RWPE1 (cell line): Measurements from ENCODE around the gene NINJ1.

ENCODE experiments used
- CTCF ChIA-PET: fragments of 350-600 bp; sonication (Branson Sonifier 250); formaldehyde crosslinking; extraction: SDS; loops from one replicate; lab custom pipeline; 2021; lab: Yijun Ruan, JAX
- POLR2A ChIA-PET: fragments of 400-600 bp; formaldehyde crosslinking; extraction: SDS; loops from one replicate; lab custom pipeline; 2020; ENCODE audit warnings: antibody characterized with exemption; ENCODE audit not compliant: low non-redundant PET; lab: Yijun Ruan, JAX
- DNase-seq: peaks from one replicate; pipeline ENCODE4 v3.0.0; 2012; ENCODE audit warnings: low spot score
- H3K27ac ChIP-seq: fragments of 450-650 bp; 2 replicates; pipeline ENCODE4 v1.5.1; 2017
- TF ChIP-seq, protein P1 (sequence below): fragments of 450-650 bp; conservative IDR thresholded peaks from 2 replicates; pipeline ENCODE4 v1.5.1; 2017; ENCODE audit warnings: low read depth, mild to moderate bottlenecking

NINJ1 gene

DNA sequence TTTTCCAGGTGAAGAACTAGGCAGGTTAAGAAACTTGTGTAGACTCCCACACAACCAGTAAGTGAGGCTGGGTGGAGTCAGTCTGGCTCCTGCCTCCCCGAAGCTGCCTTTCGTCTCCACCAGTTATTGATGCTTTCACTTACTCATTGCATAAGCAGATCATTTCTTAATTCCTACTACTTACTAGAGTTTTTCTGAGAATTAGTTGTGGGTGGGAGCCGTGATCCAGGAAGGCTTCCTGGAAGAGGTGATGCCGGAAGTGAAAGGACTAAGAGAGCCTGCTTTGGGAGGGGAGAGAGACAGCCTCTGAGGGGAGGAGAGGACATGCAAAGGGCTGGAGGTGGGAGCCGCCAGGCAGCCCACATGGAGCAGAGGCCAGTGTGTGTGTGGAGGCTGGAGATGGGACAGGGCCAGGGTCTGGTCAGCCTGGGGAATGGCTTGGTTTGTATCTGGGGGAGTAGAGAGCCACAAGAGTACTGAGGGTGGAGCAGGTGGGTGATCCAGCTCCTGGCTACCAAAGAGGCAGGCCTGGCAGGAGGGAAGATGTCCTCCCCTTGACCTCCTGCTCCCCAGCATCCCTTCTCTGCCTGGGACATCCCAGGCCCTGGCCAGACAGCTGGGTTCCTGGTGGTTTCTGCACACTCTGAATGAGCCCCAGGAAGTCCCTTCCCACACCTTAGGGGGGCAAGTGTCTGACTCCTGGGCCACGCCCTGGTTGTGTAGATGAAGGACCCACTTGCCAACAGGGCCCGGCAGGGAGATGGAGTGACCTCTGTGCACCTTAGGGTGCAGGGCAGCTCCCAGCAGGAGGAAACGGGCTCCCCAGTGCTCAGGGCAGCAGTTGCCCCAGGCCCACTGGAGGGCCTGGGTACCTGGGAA, 50.2 kb downstream of the NINJ1 start:
- ChIA-PET POLR2A (no interaction called here), CTCF (no interaction called here)
- DNase-seq = no peak
- no peak overlapping the region for H3K27ac ChIP-seq
- TF ChIP-seq, protein P1, sequence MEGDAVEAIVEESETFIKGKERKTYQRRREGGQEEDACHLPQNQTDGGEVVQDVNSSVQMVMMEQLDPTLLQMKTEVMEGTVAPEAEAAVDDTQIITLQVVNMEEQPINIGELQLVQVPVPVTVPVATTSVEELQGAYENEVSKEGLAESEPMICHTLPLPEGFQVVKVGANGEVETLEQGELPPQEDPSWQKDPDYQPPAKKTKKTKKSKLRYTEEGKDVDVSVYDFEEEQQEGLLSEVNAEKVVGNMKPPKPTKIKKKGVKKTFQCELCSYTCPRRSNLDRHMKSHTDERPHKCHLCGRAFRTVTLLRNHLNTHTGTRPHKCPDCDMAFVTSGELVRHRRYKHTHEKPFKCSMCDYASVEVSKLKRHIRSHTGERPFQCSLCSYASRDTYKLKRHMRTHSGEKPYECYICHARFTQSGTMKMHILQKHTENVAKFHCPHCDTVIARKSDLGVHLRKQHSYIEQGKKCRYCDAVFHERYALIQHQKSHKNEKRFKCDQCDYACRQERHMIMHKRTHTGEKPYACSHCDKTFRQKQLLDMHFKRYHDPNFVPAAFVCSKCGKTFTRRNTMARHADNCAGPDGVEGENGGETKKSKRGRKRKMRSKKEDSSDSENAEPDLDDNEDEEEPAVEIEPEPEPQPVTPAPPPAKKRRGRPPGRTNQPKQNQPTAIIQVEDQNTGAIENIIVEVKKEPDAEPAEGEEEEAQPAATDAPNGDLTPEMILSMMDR = no peak

DNA sequence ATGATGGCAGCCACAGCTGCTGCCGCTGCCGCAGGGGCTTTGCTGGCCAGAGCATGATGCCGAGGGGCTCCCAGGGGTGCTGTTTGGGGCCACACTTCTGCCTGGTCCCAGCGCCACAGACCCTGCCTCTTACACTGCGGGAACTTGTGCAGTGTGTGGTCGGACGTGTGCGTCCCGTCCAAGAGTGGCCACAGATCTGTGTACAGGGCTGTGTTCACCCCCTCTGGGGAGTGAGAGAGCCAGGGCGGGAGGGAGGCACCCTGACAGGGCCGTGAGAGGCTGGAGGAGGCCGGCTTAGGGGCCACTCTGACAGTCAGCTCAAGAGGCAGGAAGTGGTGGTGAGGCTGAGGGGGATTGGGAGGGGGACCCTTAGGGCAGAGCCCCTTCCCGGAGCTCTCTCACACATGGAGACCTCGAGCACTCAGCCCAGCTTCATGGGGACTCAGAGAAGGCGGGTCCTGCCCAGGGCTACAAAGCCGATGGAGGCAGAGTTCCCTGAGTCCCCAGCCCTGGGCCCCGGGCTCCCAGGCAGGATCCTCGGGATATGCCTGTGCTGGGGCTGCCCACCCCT, 51.1 kb downstream of the NINJ1 start:
- ChIA-PET CTCF (no interaction called here), POLR2A (interaction anchor here (0.7 kb wide), 1 partner anchor 58 kb away, joined by 8 read pairs; no protein-coding TSS in a partner anchor)
- TF ChIP-seq, protein P1 = no peak
- no peak overlapping the region for H3K27ac ChIP-seq
- DNase-seq = no peak

DNA sequence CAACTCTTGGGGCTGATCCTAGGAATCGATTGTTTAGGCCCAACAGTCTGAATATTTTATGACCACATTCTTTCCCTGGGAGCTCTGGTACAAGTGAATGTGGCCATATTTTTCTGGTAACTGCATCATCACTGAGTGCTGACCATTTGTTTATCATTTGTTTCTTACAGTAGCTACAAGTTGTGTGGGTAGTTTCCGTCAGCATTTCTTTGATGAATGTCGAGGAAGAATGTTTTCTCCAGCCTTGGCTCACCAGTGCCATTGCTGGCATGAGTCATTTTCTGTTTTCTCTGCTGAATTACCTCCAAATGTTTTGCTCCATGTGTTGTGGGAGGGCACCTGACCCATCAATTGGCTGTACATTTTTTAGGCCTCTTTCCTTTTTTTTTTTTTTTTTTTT, 52.1 kb downstream of the NINJ1 start:
- ChIA-PET POLR2A (interaction anchor here (0.7 kb wide), 1 partner anchor 57 kb away, joined by 8 read pairs; no protein-coding TSS in a partner anchor), CTCF (no interaction called here)
- H3K27ac ChIP-seq = no peak overlapping the region
- no peak for DNase-seq
- TF ChIP-seq, protein P1 = no peak

- no peak overlapping the region for H3K27ac ChIP-seq
- DNase-seq = no peak
- TF ChIP-seq, protein P1 = no peak
- CTCF ChIA-PET = interaction anchor here (0.5 to 1.0 kb wide), 2 partner anchors 17 to 1600 kb away, joined by 3 read pairs; no protein-coding TSS in a partner anchor
- POLR2A ChIA-PET = no interaction called here
These were observed 52.9 kb downstream of the NINJ1 start for GRCh38 chr9:93081081-93081529.

- TF ChIP-seq, protein P1 = no peak
- no peak for DNase-seq
- no peak overlapping the region for H3K27ac ChIP-seq
- ChIA-PET POLR2A (no interaction called here), CTCF (no interaction called here)
These were observed 53.6 kb downstream of the NINJ1 start for GRCh38 chr9:93080406-93080805.

DNA sequence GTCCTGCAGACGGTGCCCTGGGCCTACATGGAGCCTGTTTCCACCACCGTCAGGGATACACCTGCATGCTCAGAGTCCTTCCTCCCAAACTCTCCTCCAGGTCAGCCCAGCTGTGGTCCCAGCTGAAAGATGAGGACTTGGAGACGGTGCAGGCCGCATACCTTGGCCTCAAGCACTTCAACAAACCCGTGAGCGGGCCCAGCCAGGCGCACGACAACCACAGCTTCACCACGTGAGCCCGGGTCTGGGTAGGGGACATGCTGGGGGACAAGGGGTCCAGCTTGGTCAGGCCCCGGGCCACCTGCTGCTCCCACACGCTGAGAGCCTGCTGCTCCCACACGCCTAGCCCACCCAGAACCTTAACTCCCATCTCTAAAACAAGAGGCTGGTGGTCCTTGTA, 54.7 kb downstream of the NINJ1 start:
- ChIA-PET CTCF (interaction anchor here (0.6 to 0.7 kb wide), 3 partner anchors 15 to 1061 kb away, joined by 3 to 9 read pairs (median 3); no protein-coding TSS in a partner anchor), POLR2A (no interaction called here)
- H3K27ac ChIP-seq = no peak overlapping the region
- TF ChIP-seq, protein P1 = no peak
- no peak for DNase-seq
